HFFc6 (cell line): ENCODE results near the gene ZFYVE26. TPM values are rescaled to one million over a fixed set of nuclear protein-coding genes. Genes with fewer than 3 reads are reported as not detected.

Source experiments
- DNase-seq: peaks from one replicate; pipeline ENCODE4 v3.0.0-alpha.2; 2018
- H3K27ac Mint-ChIP-seq: 2 replicates; pipeline ENCODE4 v1.8.0; 2020; ENCODE audit warnings: mild to moderate bottlenecking, mixed read lengths
- H3K27me3 Mint-ChIP-seq: 2 replicates; pipeline ENCODE4 v1.8.0; 2021; ENCODE audit warnings: mild to moderate bottlenecking, moderate library complexity, mixed read lengths; ENCODE audit not compliant: insufficient read depth
- H3K36me3 Mint-ChIP-seq: 2 replicates; pipeline ENCODE4 v1.8.0; 2021; ENCODE audit warnings: low read depth, mixed read lengths
- H3K4me1 Mint-ChIP-seq: 2 replicates; pipeline ENCODE4 v1.8.0; 2020; ENCODE audit warnings: low read depth, mixed read lengths
- H3K4me3 Mint-ChIP-seq: 2 replicates; pipeline ENCODE4 v1.8.0; 2020; ENCODE audit warnings: mild to moderate bottlenecking, moderate library complexity, mixed read lengths
- H3K9me3 Mint-ChIP-seq: 2 replicates; pipeline ENCODE4 v1.8.0; 2020; ENCODE audit warnings: mild to moderate bottlenecking, mixed read lengths
- CTCF ChIP-seq: fragments of 200-600 bp; sonication (generic); IDR thresholded peaks from 2 replicates; pipeline ENCODE4 v1.5.0; 2021; ENCODE audit warnings: antibody characterized with exemption, mild to moderate bottlenecking
- long read RNA-seq: library from polyadenylated mRNA; unstranded; transcript quantifications from one replicate; pipeline ENCODE4 v2.0.0, GENCODE V29; 2019
- total RNA-seq, 6 experiments: library from RNA; stranded (reverse); fragmentation: NEBNext Ultra II Directional; extraction: Animal tissue kit (Norgen Biotek cat#: 25700); gene quantifications; 2 replicates in 1 of 6; 3 replicates in 5 of 6; pipeline ENCODE4 v1.2.3, GENCODE V29; 2021

The ZFYVE26 gene
- total RNA-seq = 10 to 100 TPM; 12.8 to 17.2 (median 14.7) TPM
- long read RNA-seq = 0 reads

GRCh38 chr14:67816326-67817002, at the start of gene ZFYVE26:
TSS of gene ZFYVE26 (minus strand) at chr14:67816590. CDS start at chr14:67815963, 627 bp downstream.
- Mint-ChIP-seq H3K9me3 (no peaks in the 10 kb centered on the region; the same call in 1 of the 2 replicates), H3K36me3 (0 out of 2 replicates have a peak, but pooled peaks cover 5% of the 10 kb centered on the region), H3K4me1 (peaks cover 39% of the 10 kb centered on the region), H3K27ac (peak within 1 kb of the TSS; percentile 93), H3K27me3 (peaks cover 4% of the 10 kb centered on the region), H3K4me3 (peak within 1 kb of the TSS; percentile 97)
- peak; percentile 94 for DNase-seq
- TF ChIP-seq CTCF = no peak

GRCh38 chr14:67863223-67863622, 46.8 kb upstream of the ZFYVE26 start:
- no peak for TF ChIP-seq CTCF
- H3K27me3 Mint-ChIP-seq = no peaks in the 10 kb centered on the region; the same call in 1 of the 2 replicates
- no peaks in the 10 kb centered on the region for H3K9me3 Mint-ChIP-seq
- H3K36me3 Mint-ChIP-seq = no peaks in the 10 kb centered on the region
- DNase-seq = no peak
- peaks cover 16% of the 10 kb centered on the region for H3K4me1 Mint-ChIP-seq
- no peak overlapping the region for H3K4me3 Mint-ChIP-seq
- no peak overlapping the region for H3K27ac Mint-ChIP-seq

- no peak for DNase-seq
- Mint-ChIP-seq H3K9me3 (no peaks in the 10 kb centered on the region), H3K27me3 (no peaks in the 10 kb centered on the region; the same call in none of the 2 replicates), H3K4me3 (no peak overlapping the region), H3K4me1 (peaks cover 16% of the 10 kb centered on the region), H3K36me3 (no peaks in the 10 kb centered on the region), H3K27ac (no peak overlapping the region)
- no peak for TF ChIP-seq CTCF
These were observed 42.9 kb upstream of the ZFYVE26 start for GRCh38 chr14:67859169-67859749.

- Mint-ChIP-seq H3K9me3 (no peaks in the 10 kb centered on the region), H3K36me3 (no peaks in the 10 kb centered on the region), H3K4me3 (no peak overlapping the region), H3K27ac (no peak overlapping the region), H3K27me3 (no peaks in the 10 kb centered on the region; the same call in none of the 2 replicates), H3K4me1 (peaks cover 16% of the 10 kb centered on the region)
- no peak for DNase-seq
- TF ChIP-seq CTCF = no peak
These were observed 41.5 kb upstream of the ZFYVE26 start for GRCh38 chr14:67857778-67858350.

- peaks cover 16% of the 10 kb centered on the region for H3K4me1 Mint-ChIP-seq
- H3K27ac Mint-ChIP-seq = no peak overlapping the region
- H3K4me3 Mint-ChIP-seq = no peak overlapping the region
- DNase-seq = no peak
- H3K27me3 Mint-ChIP-seq = no peaks in the 10 kb centered on the region; the same call in none of the 2 replicates
- H3K9me3 Mint-ChIP-seq = no peaks in the 10 kb centered on the region
- H3K36me3 Mint-ChIP-seq = no peaks in the 10 kb centered on the region
- TF ChIP-seq CTCF = no peak
These were observed 40.4 kb upstream of the ZFYVE26 start for GRCh38 chr14:67856827-67857226.
